Panc1 (cell line): ENCODE results near the gene RAP1GAP.

Source experiments
- CTCF ChIP-seq: fragments of 450-650 bp; IDR thresholded peaks from 2 replicates; pipeline ENCODE4 v1.5.1; 2017; ENCODE audit warnings: mild to moderate bottlenecking
- POLR2AphosphoS5 ChIP-seq: IDR thresholded peaks from 2 replicates; pipeline ENCODE4 v1.6.1; 2012; ENCODE audit warnings: mild to moderate bottlenecking, low read depth, low read length, moderate library complexity
- SIN3A ChIP-seq: IDR thresholded peaks from 2 replicates; pipeline ENCODE4 v1.6.1; 2012; ENCODE audit warnings: low read depth, mild to moderate bottlenecking, low read length, moderate library complexity, borderline replicate concordance; ENCODE audit not compliant: insufficient read depth
- TCF7L2 ChIP-seq: IDR thresholded peaks from 2 replicates; pipeline ENCODE4 v1.6.1; 2011; ENCODE audit warnings: mild to moderate bottlenecking, low read depth, low read length, inconsistent platforms

- TF ChIP-seq CTCF = no peak
- no peak for TF ChIP-seq TCF7L2
- TF ChIP-seq SIN3A = no peak
- TF ChIP-seq POLR2AphosphoS5 = no peak
These were observed 98.7 kb downstream of the RAP1GAP start for GRCh38 chr1:21570528-21570875.
